Measurements from ENCODE around the gene CBL. TPM values are rescaled to one million over a fixed set of nuclear protein-coding genes. Genes with fewer than 3 reads are reported as not detected.

CBL gene
- total RNA-seq, 2 donors from 2014 or later, result 10.8 to 16.4 TPM

GRCh38 chr11:119262668-119263351, 56.7 kb downstream of the CBL start:
- Histone ChIP-seq H3K9ac (ENCODE audit: low read depth in 2 of 2, low read length in 2 of 2) (no peak overlapping the region), H3K4me1 (no peaks in the 10 kb centered on the region), H3K27me3 (no peaks in the 10 kb centered on the region), H3K27ac (peak overlapping the region; percentile 17), H3K9me3 (no peaks in the 10 kb centered on the region), H3K36me3 (no peaks in the 10 kb centered on the region), H3K4me3 (no peak overlapping the region)
- no peak for DNase-seq
- TF ChIP-seq CTCF (IDR thresholded peaks at IDR 0.05), result no peak
- intact Hi-C loops (cut with DNase I), result no loop called here

GRCh38 chr11:119263352-119263940, 57.3 kb downstream of the CBL start:
- DNase-seq, result no peak
- Histone ChIP-seq H3K9ac (ENCODE audit: low read depth in 2 of 2, low read length in 2 of 2) (no peak overlapping the region), H3K27me3 (no peaks in the 10 kb centered on the region), H3K27ac (peak overlapping the region; percentile 17), H3K4me1 (no peaks in the 10 kb centered on the region), H3K36me3 (no peaks in the 10 kb centered on the region), H3K9me3 (no peaks in the 10 kb centered on the region), H3K4me3 (no peak overlapping the region)
- intact Hi-C loops (cut with DNase I), result no loop called here
- TF ChIP-seq CTCF (IDR thresholded peaks at IDR 0.05), result no peak

GRCh38 chr11:119266063-119266462, 59.9 kb downstream of the CBL start:
- no peak for TF ChIP-seq CTCF (IDR thresholded peaks at IDR 0.05)

DNA sequence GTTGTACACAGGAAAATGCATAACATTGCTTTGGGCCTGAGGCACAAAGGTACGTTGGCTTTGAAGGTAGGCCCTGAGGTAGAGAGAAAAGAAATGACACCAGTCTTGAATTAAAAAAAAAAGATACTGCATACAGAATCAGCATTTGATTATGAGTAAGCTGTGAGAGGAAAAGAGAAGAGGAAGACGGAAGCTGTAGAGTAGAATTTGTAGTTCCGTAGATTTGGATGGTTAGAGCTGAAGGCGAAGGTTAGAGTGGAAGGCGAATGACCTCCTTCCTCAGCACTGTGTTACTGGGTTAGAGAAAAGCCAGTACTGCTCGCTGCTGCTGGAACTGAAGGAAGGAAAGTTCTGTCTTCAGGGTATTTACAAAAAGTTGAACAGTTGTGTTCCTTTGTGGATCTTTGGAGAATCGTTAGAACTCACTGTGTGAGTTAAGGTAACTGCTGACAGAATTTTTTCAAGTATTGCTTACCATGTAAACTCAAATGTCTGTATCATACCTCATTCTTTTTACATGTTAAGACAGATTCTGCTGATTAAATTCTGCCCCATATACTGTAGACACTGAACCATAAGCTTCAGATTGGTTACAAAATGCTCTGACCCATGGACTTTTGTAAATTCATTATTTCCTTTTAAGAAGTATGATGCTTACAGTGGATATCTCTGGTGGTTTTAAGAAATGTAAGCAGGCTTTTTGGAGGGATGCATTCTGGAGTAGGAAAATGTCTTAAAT, 60.5 kb downstream of the CBL start:
- Histone ChIP-seq H3K27me3 (no peaks in the 10 kb centered on the region), H3K9ac (ENCODE audit: low read depth in 2 of 2, low read length in 2 of 2) (no peak overlapping the region), H3K4me3 (no peak overlapping the region), H3K9me3 (no peaks in the 10 kb centered on the region), H3K4me1 (no peaks in the 10 kb centered on the region), H3K36me3 (no peaks in the 10 kb centered on the region), H3K27ac (no peak overlapping the region)
- DNase-seq, result no peak
- intact Hi-C loops (cut with DNase I), result no loop called here
- no peak for TF ChIP-seq CTCF (IDR thresholded peaks at IDR 0.05)

More at GRCh38 chr11:119266063-119266462, 59.9 kb downstream of the CBL start:
- Histone ChIP-seq H3K9ac (ENCODE audit: low read depth in 2 of 2, low read length in 2 of 2) (no peak overlapping the region), H3K4me3 (no peak overlapping the region), H3K36me3 (no peaks in the 10 kb centered on the region), H3K27ac (no peak overlapping the region), H3K4me1 (no peaks in the 10 kb centered on the region), H3K9me3 (no peaks in the 10 kb centered on the region), H3K27me3 (no peaks in the 10 kb centered on the region)
- intact Hi-C loops (cut with DNase I), result no loop called here
- DNase-seq, result no peak

DNA sequence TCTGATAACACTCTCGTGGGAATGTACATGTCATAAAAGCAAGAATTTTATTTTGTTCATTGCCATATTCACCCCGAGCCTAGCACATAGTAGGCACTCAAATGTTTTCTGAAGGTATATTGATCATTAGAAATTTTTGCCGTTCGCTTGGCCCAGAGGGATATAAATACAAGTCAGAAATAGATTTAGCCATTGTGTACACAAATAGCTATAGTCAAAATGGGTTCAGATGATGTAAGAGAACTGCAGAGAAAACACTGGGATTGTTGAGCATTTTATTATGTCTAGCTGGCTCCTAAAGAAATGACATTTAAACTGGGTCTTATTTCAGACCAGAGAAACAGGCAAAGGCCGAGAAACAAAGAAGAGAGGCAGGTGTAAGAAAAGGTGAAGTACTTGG, 61.5 kb downstream of the CBL start:
- no peaks in the 10 kb centered on the region for H3K9me3 ChIP-seq
- H3K36me3 ChIP-seq, result no peaks in the 10 kb centered on the region
- intact Hi-C loops (cut with DNase I), result no loop called here
- H3K27ac ChIP-seq, result no peak overlapping the region
- DNase-seq, result no peak
- H3K9ac ChIP-seq (ENCODE audit: low read depth in 2 of 2, low read length in 2 of 2), result no peak overlapping the region
- no peak for TF ChIP-seq CTCF (IDR thresholded peaks at IDR 0.05)
- no peaks in the 10 kb centered on the region for H3K27me3 ChIP-seq
- no peaks in the 10 kb centered on the region for H3K4me1 ChIP-seq
- no peak overlapping the region for H3K4me3 ChIP-seq
